Caki2 (cell line): ENCODE data around the gene PTPRN2. TPM values are rescaled to one million over a fixed set of nuclear protein-coding genes. Genes with fewer than 3 reads are reported as not detected.

ENCODE experiments used
- DNase-seq: peaks from one replicate; pipeline ENCODE4 v3.0.0-alpha.2; 2015; ENCODE audit warnings: low read depth
- in situ Hi-C: cut with HindIII; loops from 2 replicates; pipeline ENCODE4 v1.10.0; 2016; ENCODE audit warnings: low sequenced_read_pairs, low pct_unique_long_range_greater_than_20kb, mixed read lengths
- total RNA-seq: library from RNA; depleted of rRNA; stranded (reverse); fragments of >200 nt; shearing (Covaris generic); gene quantifications from 2 replicates; pipeline ENCODE4 v1.2.3, GENCODE V29; 2014; ENCODE audit warnings: low replicate concordance

PTPRN2 gene
- total RNA-seq, 1 experiment from 2014 or later, result 0.88 TPM

DNA sequence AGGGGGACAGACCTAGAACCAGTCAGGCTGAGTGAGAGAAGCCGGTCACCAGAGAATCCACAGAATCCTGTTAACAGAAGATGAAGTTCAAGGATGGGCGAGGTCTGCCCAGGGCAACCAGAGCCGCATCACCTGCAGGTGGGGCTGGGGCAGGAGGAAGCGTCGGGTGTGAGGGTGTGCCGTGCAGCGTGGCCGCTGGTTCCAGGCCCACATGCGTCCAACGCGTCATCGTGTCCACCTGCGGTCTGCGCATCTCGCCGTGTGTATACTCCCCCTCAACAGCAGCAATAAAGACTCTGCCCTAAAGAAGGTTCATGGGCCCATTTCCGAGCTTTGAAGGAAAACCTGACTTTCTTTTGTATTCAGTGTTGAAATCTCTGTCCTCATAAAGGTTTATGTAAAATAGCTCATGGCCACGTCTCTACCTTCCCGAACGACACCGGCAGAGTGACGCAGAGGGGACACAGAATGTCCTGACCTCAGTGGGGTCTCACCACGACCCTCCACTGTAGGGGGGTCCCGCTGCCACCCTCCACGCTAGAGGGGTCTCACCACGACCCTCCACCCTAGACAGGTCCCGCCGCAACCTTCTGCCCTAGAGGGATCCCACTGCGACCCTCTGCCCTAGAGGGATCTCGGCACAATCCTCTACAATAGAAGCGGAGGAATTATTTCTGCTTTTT, 446.9 kb downstream of the PTPRN2 start:
- in situ Hi-C loops, result no loop called here
- no peak for DNase-seq

DNA sequence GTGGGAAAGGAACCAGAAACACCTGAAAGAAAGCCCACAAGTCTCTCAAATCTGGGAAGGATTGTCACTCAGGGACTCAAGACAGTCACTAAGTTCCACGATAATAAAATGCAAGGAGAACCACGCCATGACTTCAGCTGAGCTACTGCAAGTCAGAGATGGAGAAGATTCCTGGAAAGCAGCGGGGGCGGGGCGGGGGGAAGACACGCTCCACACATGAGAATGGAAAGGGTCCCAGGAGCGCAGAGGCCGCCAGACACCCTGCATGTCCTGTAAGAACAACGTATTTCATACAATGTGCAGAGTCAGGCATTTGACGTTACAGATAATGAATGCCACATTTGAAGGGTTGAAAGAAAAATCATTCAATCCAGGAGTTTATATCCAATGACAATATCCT, 448.1 kb downstream of the PTPRN2 start:
- DNase-seq, result no peak
- in situ Hi-C loops, result no loop called here

DNA sequence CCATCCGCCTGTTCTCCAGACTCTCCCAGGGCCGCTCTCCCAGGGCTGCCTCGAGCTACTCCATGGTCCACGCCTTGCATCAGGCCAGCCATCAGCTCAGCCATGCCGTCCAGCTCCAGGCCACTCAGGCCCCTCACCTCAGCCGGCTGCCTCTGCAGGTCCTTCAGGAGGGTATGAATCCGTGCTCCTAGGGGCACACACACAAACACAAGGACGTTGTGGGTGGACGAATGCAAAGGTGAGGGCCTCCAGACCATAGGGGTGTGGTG, 449.4 kb downstream of the PTPRN2 start:
- in situ Hi-C loops, result no loop called here
- no peak for DNase-seq

DNA sequence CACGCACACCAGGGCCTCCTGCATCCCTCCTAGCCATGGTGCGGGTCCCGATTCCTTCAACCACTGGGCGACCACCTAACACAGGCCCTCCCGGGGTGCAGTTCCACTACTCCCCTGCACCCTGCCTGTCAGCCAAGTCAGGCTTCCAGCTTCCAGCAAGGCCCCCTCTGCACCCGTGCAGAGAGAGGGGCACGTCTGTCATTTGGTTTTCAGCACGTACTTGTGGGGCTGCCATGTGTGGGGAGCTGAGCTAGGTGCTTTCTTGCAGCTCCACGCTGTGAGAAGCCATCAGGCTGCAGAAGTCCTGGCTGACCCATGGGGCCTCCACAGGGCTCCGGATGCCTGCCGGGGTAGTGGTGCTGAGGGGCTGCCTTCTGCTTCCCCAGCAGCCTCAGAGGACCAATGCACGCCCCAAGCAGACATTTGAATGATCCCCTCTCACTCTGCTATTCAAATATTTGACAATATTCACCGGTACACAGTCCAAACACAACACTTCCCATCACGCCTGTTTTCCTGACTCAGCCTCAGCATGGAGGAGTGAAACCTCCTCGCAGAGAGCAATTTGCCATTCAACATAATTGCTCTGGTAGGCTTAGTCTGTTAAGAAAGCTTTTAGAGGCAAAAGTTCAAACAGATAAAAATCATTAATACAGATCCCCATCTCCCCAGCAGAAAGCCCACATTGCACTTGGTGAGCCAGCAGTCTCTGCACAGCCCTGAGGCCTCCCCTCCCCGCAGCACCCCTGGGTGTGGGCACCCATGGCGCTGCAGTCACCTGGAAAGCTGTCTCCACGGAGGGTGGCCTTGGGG, 449.9 kb downstream of the PTPRN2 start:
- DNase-seq, result no peak
- in situ Hi-C loops, result no loop called here

DNA sequence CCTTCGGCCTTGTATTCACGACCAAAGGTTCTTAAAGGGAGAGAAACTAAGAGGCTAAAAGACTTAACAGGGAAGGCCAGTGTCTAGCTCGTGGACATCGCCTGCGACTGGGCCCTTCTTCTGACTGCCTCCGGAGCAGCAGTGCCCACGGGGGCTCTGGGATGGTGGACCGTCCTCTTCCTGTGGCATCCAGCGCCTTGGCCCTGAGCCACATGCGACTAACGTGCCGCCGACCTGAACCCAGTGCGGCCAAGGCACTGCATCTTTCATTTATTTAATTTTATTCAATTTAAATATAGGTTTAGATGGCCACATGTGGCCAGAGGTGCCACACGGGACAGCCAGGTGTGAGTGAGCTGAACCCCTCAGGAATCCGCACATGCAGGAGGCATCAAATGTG, 451.7 kb downstream of the PTPRN2 start:
- in situ Hi-C loops, result no loop called here
- DNase-seq, result no peak

DNA sequence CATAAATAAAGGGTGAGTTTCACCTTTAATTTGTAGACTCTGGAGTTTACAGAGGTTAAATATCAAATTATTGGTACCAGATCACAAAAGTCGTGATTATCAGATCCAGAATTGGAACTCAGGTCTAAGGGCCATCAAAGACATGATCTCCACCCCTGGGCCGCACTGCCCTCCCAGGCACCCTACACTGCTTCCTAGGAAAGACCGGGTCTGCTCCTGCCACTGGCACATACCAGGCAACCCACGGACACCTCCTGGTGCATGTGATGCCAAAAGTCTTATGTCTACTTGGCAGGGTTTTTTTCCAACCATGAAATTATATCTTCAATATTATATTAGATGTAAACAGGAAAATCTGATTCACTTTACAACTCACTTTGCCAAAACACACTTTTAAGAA, 452.8 kb downstream of the PTPRN2 start:
- no peak for DNase-seq
- in situ Hi-C loops, result no loop called here

DNA sequence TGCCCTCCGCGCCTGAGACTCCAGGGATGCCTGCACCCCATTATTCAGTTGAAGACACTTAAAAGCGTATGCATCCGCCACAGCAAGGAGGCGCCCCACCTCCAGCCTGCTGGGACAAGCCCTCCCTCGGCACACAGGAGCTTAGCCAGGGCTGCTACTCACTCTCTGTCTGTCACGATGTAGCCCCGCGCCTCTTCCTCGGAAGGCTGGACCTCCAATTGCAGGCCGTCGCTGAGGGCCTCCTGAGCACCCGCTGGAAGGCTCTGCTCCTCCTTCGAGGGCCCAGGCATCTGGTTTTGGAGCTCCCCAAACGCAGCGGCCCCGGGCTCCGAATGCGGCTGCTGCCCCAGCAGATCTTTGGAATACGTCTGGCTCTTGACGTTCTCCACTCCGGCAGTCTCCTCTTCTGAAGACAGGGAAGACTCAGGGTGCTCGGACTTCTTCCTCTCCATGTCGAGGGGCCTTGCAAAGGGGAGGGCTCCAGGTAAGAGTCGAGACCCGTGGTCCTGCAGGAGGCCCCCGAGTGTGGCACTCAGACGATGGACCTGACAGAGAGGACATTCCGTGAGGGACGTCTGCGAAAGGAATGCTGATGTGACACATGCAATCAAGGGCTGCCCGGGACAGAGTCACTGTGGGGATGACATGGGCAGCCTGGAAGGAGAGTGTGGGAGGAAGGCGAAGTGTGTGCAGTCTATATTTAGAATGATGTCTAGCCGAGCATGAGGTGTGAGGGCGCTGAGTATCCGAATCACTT, 453.9 kb downstream of the PTPRN2 start:
- in situ Hi-C loops, result no loop called here

DNA sequence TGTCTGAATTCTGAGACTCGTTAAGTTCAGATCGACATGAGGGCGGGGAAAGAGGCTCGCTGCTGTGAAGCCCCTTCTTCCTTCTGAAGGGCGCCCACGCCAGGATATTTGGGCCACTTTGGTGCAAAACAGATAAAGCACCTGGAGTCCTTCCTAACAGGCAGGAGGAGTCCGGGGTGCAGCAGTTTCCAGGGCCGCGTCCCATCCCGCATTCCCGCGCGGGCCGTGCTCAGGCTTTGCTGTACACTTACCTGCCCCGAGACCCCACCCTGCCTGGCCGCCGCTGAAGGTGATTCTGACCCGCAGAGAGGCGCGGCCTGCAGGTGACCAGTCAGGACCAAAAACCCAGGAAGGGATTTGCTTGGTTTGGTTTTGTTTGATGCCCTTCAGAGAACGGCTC, 454.6 kb downstream of the PTPRN2 start:
- in situ Hi-C loops, result no loop called here
- no peak for DNase-seq

More for the DNA sequence above, 453.9 kb downstream of the PTPRN2 start:
- no peak for DNase-seq

DNA sequence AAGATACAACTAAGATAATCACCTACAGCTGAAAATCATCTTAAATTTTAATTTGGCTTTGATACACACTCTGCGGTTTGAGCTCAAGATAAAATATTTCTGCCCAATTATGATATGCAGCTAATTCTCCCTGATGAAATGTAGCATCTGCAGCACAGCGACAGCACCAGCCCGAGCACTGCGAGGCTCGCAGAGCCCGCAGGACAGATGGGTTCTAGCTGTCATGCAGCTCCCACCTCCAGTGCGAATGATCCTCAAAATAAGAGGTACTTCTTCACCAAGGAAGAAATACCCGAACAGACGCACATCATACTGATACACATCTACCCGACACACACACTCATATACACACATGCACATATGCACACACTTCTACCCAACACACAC, 457.6 kb downstream of the PTPRN2 start:
- no peak for DNase-seq
- in situ Hi-C loops, result no loop called here

DNA sequence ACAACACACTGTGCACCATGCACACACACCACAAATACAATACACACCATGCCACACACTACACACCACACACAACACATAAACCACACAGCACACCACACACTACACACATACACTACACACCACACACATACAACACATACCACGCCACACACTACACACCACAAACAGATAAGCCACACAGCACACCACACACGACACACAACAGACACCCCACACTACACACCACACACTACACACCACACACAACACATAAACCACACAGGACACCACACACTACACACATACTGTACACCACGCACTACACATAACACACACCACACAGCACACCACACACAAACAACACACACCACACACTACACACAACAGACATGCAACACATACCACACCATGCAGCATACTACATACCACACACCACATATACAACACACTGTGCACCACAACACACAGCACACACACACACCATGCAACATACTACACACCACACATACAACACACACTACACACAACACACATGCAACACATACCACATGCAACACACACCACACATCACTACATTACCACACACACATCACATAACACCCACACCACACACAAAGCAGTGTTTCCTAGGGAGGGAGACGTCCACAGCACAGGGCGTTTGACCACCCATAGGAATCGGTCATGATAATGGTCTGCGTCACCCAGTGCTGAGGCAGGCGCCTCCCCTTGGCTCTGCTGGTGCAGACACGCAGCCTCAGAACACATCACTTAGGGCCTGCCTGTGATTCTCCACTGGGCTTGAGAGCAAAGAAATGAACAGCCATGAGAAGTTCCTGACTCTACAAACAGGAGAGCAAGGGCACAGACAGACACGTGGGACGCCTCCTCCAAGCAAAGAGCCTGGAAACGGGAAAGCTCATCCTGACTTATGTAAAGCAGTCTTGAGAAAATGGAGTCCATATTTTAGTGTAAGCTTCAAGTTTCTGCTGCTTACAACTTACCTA, 458.3 kb downstream of the PTPRN2 start:
- no peak for DNase-seq
- in situ Hi-C loops, result no loop called here

DNA sequence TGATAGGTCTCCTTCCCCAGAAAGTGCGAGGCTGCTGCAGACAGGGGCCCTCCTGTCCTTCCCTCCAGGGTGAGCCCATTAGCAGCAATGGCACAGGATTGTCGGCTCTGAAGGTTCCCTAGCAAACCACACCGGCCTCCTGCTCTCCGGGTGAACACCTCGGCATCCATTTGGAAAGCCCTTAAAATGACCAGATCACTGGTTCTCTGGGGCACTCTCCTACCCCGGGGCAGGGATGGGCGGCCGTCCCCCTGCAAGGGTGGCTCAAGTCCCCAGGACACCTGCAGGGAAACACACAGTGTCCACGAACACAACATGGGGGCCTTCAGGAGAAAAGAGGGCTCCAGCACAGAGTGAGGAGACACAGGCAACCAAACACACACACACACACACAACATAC, 459.1 kb downstream of the PTPRN2 start:
- DNase-seq, result no peak
- in situ Hi-C loops, result no loop called here

DNA sequence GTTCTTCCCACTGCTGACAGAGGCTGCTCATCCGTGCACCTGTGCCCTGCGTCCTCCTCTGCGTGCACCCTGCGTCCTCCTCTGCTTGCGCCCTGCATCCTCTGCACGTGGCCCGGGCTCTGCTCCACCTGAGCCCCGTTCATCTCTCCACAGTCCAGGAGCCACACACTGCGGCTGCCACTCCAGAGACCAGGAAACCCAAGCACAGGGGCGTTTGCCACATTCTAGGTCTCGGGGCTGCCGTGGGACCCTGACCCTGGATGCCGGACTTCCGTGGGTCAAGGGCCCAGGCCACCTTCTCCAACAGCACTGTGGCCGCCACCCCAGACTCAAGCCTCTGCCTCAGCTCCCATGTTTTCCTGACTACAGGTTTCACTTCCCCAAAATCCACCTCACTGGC, 460.4 kb downstream of the PTPRN2 start:
- in situ Hi-C loops, result no loop called here
- DNase-seq, result no peak

DNA sequence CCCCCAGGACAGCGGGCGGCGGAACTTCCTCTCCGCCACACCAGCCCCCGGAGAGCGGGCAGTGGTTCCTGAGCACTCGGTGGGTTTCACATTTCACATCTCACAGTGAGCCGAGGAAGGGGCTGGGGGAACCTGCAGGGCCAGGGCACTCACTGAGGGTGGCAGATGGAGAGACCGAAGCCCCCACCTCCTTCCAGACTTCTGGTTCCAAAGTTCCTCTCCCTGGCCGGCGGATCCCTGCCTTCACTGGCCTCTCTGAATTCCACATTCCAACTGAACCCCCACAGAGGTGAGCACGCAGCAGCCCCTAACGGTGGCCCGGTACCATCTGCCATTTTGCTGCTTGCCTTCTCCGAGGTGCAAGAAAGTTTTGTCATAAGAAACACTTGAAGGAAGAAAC, 461.0 kb downstream of the PTPRN2 start:
- no peak for DNase-seq
- in situ Hi-C loops, result no loop called here

DNA sequence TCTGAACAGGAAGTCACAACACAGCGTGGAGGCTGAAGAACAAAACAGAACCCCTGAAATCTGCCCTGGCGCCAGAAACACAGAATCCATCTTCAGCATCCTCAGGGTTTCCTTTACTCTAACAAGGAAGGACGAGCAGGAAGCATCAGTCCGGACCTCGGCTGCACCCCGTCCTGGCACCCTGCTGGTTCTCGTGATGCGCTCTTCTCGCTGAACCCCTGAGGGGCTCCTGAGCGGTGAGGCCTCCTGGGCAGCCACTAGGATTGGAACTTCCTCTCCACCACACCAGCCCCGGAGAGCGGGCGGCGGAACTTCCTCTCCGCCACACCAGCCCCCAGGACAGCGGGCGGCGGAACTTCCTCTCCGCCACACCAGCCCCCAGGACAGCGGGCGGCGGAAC, 461.9 kb downstream of the PTPRN2 start:
- in situ Hi-C loops, result no loop called here
- no peak for DNase-seq

DNA sequence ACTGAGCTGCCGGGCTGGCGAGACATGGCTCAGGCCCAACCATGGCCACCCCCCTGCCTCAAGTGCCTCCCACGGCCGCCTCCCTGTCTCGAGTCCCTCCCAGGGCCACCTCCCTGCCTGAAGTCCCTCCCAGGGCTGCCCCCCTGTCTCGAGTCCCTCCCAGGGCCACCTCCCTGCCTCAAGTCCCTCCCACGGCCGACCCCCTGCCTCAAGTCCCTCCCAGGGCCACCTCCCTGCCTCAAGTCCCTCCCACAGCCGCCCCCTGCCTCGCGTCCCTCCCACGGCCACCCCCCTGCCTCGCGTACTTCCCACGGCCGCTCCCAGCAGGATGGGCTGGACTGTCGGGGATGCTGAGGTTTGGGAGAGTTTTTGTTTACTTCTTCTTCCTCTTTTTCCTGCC, 462.5 kb downstream of the PTPRN2 start:
- in situ Hi-C loops, result no loop called here
- no peak for DNase-seq

DNA sequence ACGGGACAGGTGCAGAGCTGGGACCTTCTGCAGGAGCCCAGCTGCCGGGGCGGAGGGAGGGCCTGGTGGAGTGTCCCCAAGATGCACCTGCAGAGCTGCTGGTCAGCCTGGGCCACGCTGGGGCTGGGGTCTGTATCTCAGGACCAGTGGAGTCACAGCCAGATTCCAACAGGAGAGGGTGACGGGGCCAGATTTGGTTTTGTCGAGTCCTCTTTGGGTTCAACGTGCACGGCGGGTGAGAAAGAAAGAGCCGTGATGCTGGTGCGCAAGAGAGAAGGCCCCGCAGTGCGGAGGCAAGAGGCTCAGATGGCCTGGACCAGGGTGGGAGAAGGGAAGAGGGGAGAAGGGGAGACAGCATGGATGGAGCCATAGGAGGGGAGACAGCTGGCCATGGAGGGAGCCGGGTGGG, 462.9 kb downstream of the PTPRN2 start:
- in situ Hi-C loops, result no loop called here
- DNase-seq, result no peak

DNA sequence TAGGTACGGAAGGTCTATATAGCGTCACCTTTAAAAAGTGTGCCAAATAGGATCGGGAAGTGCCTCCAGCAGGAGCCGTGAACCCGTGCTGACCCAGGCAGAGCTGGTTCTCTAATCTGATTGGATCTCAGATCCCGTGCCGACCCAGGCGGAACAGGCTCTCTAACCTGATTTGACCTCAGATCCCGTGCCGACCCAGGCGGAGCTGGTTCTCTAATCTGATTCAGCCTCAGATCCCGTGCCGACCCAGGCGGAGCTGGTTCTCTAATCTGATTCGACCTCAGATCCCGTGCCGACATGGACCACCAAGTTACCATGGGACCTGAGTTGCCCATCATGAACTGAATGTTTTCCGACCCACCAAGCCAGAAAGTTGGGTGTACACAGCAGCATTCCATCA, 463.9 kb downstream of the PTPRN2 start:
- in situ Hi-C loops, result no loop called here
- DNase-seq, result no peak

DNA sequence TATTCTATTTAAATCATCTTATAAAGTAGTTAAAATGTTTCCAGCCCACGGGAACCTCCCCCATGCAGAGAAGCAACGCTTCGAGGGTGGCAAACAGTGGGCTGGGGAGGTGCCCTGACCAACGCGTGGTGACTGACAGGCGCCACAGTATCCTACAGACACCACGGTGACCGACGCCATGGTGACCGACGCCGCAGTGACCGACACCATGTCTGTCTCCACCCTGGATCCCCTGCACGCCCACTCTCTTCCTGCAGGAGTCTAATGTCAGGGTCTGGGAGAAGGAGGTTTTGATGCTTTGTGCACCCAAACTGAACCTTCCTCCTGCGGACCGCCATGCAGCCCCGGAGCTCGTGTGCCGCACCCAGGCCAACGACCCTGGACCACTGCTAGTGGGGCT, 464.4 kb downstream of the PTPRN2 start:
- DNase-seq, result no peak
- in situ Hi-C loops, result no loop called here
